K562 (cell line): ENCODE data around the gene NEURL2. TPM values are rescaled to one million over a fixed set of nuclear protein-coding genes. Genes with fewer than 3 reads are reported as not detected.

Experiments used
- ATF2 ChIP-seq: sonication (generic); formaldehyde crosslinking; IDR thresholded peaks from 2 replicates; pipeline ENCODE4 v1.8.1; 2022; ENCODE audit warnings: missing genetic modification reagents
- E2F5 ChIP-seq: sonication (generic); formaldehyde crosslinking; IDR thresholded peaks from 2 replicates; pipeline ENCODE4 v1.8.0; 2022; ENCODE audit warnings: mild to moderate bottlenecking, missing genetic modification reagents
- GTF2F1 ChIP-seq: IDR thresholded peaks from 2 replicates; pipeline ENCODE4 v1.6.1; 2011; ENCODE audit warnings: low read depth, low read length, improper control_type of control experiment
- KAT2B ChIP-seq: IDR thresholded peaks from one replicate; pipeline ENCODE4 v1.6.1; 2012; ENCODE audit warnings: low read depth, mild to moderate bottlenecking, control low read depth, inconsistent platforms, low read length, moderate library complexity
- KDM5B ChIP-seq: fragments of 200-600 bp; sonication (generic); IDR thresholded peaks from 2 replicates; pipeline ENCODE4 v1.6.1; 2012; ENCODE audit warnings: low read depth, mild to moderate bottlenecking, moderate library complexity, low read length, control low read depth, inconsistent platforms; ENCODE audit not compliant: insufficient replicate concordance
- MTA1 ChIP-seq: fragments of 450-650 bp; IDR thresholded peaks from 2 replicates; pipeline ENCODE4 v1.6.1; 2017; ENCODE audit warnings: borderline replicate concordance
- PHTF2 ChIP-seq: fragments of 250-450 bp; sonication (Bioruptor Pico); IDR thresholded peaks from 2 replicates; pipeline ENCODE4 v1.5.0; 2021; ENCODE audit warnings: mild to moderate bottlenecking
- RBM15 ChIP-seq: fragments of 200-400 bp; formaldehyde crosslinking; IDR thresholded peaks from 2 replicates; pipeline ENCODE4 v1.6.1; 2018; ENCODE audit warnings: mild to moderate bottlenecking, low read length, moderate library complexity; ENCODE audit not compliant: insufficient read depth
- RNF2 ChIP-seq: sonication (generic); IDR thresholded peaks from 2 replicates; pipeline ENCODE4 v1.6.1; 2016
- SNRNP70 ChIP-seq: fragments of 200-400 bp; formaldehyde crosslinking; optimal IDR thresholded peaks from 2 replicates; pipeline ENCODE3; 2017; ENCODE audit warnings: low read depth, low read length
- XRCC5 ChIP-seq: fragments of 200-400 bp; formaldehyde crosslinking; IDR thresholded peaks from 2 replicates; pipeline ENCODE4 v1.6.1; 2017; ENCODE audit warnings: low read depth, mild to moderate bottlenecking, low read length
- ZBTB5 ChIP-seq: fragments of 450-650 bp; IDR thresholded peaks from 2 replicates; pipeline ENCODE4 v1.6.1; 2017; ENCODE audit warnings: antibody characterized with exemption
- ZNF316 ChIP-seq: fragments of 450-650 bp; IDR thresholded peaks from 2 replicates; pipeline ENCODE4 v1.6.1; 2016
- ZNF592 ChIP-seq: fragments of 450-650 bp; IDR thresholded peaks from 2 replicates; pipeline ENCODE4 v1.6.1; 2017; ENCODE audit warnings: antibody characterized with exemption, mild to moderate bottlenecking
- polyA plus RNA-seq, 8 experiments: library from polyadenylated mRNA; depleted of rRNA in 4 of 8; stranded (reverse) in 5 of 8; unstranded in 3 of 8; fragments of >200 nt; fragmentation: Nextera tagmentation in 2 of 8; fragmentation: Illumina TruSeq in 1 of 8; extraction: Ambion mirVana in 2 of 8; extraction: Trizol in 1 of 8; gene quantifications; 2 replicates each; pipeline versions ENCODE4 v1.2.1 to v1.2.3, GENCODE V29; 2011 to 2014; ENCODE audit warnings: inconsistent platforms in 1 of 8, missing spikeins in 1 of 8
- total RNA-seq, 7 experiments: library from RNA; depleted of rRNA in 6 of 7; stranded (reverse); fragments of >200 nt in 6 of 7; fragmentation: Illumina TruSeq in 2 of 7; extraction: Trizol in 2 of 7; gene quantifications; 2 replicates each; pipeline versions ENCODE4 v1.2.1 to v1.2.3, GENCODE V29; 2011 to 2021; ENCODE audit warnings: low replicate concordance in 1 of 7

NEURL2 gene
- total and polyA plus RNA-seq, 9 of the 15 experiments (the other 6 are each of a cell fraction or from before 2014, with no cell fraction given): 0.22 to 1.9 (median 0.50) TPM; not detected in 1

GRCh38 chr20:45880988-45881788 is 9.8 kb downstream of the NEURL2 start, which contains the start of gene ZSWIM1 (continued):
- TF ChIP-seq ZBTB5: no peak
- TF ChIP-seq ZNF592: peak; percentile 22; the same call in 1 of the 2 replicates
- no peak for TF ChIP-seq E2F5 (CRISPR knock-in tag)
- TF ChIP-seq RNF2: no peak
- TF ChIP-seq RBM15: no peak
- TF ChIP-seq KAT2B: no peak
- TF ChIP-seq ATF2 (CRISPR knock-in tag): no peak
- no peak for TF ChIP-seq PHTF2
- TF ChIP-seq MTA1: 0 out of 2 replicates have a peak, but pooled peaks have one; percentile 38
- no peak for TF ChIP-seq SNRNP70
- no peak for TF ChIP-seq XRCC5
- no peak for TF ChIP-seq GTF2F1
- TF ChIP-seq ZNF316: no peak
- TF ChIP-seq KDM5B: peak; percentile 93
